ENCODE results near the gene PAK4. TPM values are rescaled to one million over a fixed set of nuclear protein-coding genes. Genes with fewer than 3 reads are reported as not detected.

Gene PAK4
- total RNA-seq, 1 experiment from 2014 or later, result 63.1 TPM

DNA sequence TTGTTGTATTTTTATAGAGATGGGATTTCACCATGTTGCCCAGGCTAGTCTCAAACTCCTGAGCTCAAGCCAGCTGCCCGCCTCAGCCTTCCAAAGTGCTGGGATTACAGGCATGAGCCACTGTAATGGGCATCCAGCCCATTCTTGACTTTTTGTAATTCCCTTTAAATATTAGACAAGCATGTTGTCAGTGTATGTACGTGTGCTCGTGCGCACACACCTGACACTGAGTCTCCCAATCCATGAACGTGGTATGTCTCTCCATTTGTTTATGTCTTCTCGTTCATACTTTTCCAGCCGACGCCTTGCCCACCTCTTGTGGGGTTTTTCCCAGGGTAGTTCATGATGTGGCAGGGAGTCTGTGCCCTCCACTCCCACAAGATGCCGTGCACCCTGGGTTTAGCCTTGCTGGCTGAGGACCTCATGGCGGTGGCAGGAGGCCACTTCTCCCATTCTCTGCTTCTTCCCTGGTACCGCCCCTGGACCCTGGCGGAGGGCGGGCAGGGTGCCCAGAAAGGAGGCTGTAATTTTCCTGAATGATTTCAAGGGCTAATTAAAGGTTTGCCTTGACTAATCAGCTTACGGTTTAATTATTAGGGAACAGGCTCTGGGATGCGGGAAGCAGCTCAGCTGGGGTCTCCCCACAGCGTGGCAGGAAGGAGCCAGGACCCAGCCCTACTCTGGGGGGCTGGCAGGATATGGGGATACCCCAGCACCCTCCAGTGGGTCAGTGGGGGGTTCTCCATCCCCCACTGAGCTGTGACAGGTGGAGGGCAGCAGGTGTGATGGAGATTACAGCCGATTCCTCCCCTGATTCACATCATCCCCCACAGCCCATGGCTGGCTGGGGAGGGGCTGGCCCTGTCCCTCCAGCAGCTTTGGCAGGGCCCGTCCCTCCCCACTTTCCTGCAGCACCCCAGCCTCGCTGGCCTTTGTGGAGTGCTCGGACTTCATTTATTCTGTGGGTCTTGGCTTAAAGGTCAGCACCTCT is 12.9 kb downstream of the PAK4 start:
- H2BK15ac ChIP-seq (ENCODE audit: low read depth, low read length), result no peak overlapping the region
- peak overlapping the region; percentile 35 for H3K18ac ChIP-seq (ENCODE audit: insufficient read length, low read depth, low read length)
- TF ChIP-seq, protein P1, sequence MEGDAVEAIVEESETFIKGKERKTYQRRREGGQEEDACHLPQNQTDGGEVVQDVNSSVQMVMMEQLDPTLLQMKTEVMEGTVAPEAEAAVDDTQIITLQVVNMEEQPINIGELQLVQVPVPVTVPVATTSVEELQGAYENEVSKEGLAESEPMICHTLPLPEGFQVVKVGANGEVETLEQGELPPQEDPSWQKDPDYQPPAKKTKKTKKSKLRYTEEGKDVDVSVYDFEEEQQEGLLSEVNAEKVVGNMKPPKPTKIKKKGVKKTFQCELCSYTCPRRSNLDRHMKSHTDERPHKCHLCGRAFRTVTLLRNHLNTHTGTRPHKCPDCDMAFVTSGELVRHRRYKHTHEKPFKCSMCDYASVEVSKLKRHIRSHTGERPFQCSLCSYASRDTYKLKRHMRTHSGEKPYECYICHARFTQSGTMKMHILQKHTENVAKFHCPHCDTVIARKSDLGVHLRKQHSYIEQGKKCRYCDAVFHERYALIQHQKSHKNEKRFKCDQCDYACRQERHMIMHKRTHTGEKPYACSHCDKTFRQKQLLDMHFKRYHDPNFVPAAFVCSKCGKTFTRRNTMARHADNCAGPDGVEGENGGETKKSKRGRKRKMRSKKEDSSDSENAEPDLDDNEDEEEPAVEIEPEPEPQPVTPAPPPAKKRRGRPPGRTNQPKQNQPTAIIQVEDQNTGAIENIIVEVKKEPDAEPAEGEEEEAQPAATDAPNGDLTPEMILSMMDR (conservative IDR thresholded peaks at IDR 0.05), result no peak
- no peaks in the 10 kb centered on the region for H3K27me3 ChIP-seq (ENCODE audit: insufficient read depth, low read length)
- H3K23ac ChIP-seq (ENCODE audit: insufficient read length, low read depth, low read length), result no peak overlapping the region
- H2BK5ac ChIP-seq (ENCODE audit: insufficient read length, low read length), result no peak overlapping the region
- H2AFZ ChIP-seq (ENCODE audit: low read length), result no peak overlapping the region
- no peaks in the 10 kb centered on the region for H3K9me3 ChIP-seq (ENCODE audit: control insufficient read depth, low read depth, low read length)
- H2BK120ac ChIP-seq (ENCODE audit: low read depth, low read length, poor library complexity, severe bottlenecking), result no peak overlapping the region
- H3K27me3 Mint-ChIP-seq (ENCODE audit: low read depth), result no peaks in the 10 kb centered on the region
- H3T11ph ChIP-seq (ENCODE audit: low read length), result no peak overlapping the region
- no peak overlapping the region for H3K14ac ChIP-seq (ENCODE audit: insufficient read depth, low read length)
- no peak overlapping the region; the same call in 1 of the 2 replicates for H3K4ac ChIP-seq (ENCODE audit: low read depth, low read length)
- H3K9me3 Mint-ChIP-seq, result no peaks in the 10 kb centered on the region
- H4K5ac ChIP-seq (ENCODE audit: insufficient read length, low read depth, low read length), result no peak overlapping the region
- no peak overlapping the region for H3K27ac ChIP-seq (ENCODE audit: insufficient read length, low read depth, low read length)
- no peak overlapping the region for H2BK12ac ChIP-seq (ENCODE audit: insufficient read length, low read depth, low read length)
- DNase-seq, result no peak
- H4K91ac ChIP-seq (ENCODE audit: insufficient read length, low read depth, low read length), result peak overlapping the region; percentile 31
- no peak overlapping the region for H3K9ac ChIP-seq (ENCODE audit: extremely low read depth, insufficient read length, low read length)
- H2BK20ac ChIP-seq (ENCODE audit: low read depth, low read length, poor library complexity, severe bottlenecking), result no peak overlapping the region
- H4K20me1 ChIP-seq (ENCODE audit: control insufficient read depth, insufficient read depth, insufficient read length), result peaks cover 3% of the 10 kb centered on the region
- peaks cover 77 to 88% of the 10 kb centered on the region in 2 experiments for H3K4me1 Mint-ChIP-seq
- WGBS (ENCODE audit: extremely low coverage, insufficient read length, low lambda C conversion rate), result no CpG with 5 or more reads among the region's 20 CpGs
- peaks cover 24% of the 10 kb centered on the region; the same call in 1 of the 2 replicates for H3K4me1 ChIP-seq (ENCODE audit: insufficient read depth, low read length)
- no peaks in the 10 kb centered on the region for H3K79me1 ChIP-seq (ENCODE audit: insufficient read depth, low read depth, low read length, poor library complexity, severe bottlenecking)
- peak overlapping the region in 1 of 2 experiments; percentile 65; a peak in 2 of 5 replicates for H3K4me3 Mint-ChIP-seq
- H4K8ac ChIP-seq (replicated peaks; ENCODE audit: insufficient read length, low read depth, low read length), result no peak overlapping the region
- peak overlapping the region; percentile 40 to 91 (median 77); a peak in 5 of 7 replicates for H3K27ac Mint-ChIP-seq
- 0 out of 7 replicates have a peak, but pooled peaks cover 0 to 4% (median 0%) of the 10 kb centered on the region in 3 experiments for H3K36me3 Mint-ChIP-seq (ENCODE audit: insufficient read depth in 1 of 3, low read depth in 3 of 3)
- H2AK5ac ChIP-seq (ENCODE audit: insufficient read length, low read length), result no peak overlapping the region
- H3K79me2 ChIP-seq (ENCODE audit: insufficient read depth, low read length), result peaks cover 12% of the 10 kb centered on the region; the same call in 1 of the 2 replicates
- H3K4me2 ChIP-seq (ENCODE audit: insufficient read depth, insufficient read length, low read length), result no peak overlapping the region
- no peaks in the 10 kb centered on the region for H3K23me2 ChIP-seq (ENCODE audit: insufficient read length, low read depth, low read length, poor library complexity, severe bottlenecking)
- no peak overlapping the region for H3K56ac ChIP-seq (ENCODE audit: insufficient read length, low read depth, low read length)

Data from H9 (cell line).